GM18511 (cell line): ENCODE measurements around the gene IST1.

Experiments used
- ATAC-seq: cut with Tn5 transposase; IDR thresholded peaks from one replicate; pipeline ENCODE4 v1.9.1; 2021; ENCODE audit warnings: mild to moderate bottlenecking, moderate library complexity; ENCODE audit not compliant: unreplicated experiment

IST1 gene

DNA sequence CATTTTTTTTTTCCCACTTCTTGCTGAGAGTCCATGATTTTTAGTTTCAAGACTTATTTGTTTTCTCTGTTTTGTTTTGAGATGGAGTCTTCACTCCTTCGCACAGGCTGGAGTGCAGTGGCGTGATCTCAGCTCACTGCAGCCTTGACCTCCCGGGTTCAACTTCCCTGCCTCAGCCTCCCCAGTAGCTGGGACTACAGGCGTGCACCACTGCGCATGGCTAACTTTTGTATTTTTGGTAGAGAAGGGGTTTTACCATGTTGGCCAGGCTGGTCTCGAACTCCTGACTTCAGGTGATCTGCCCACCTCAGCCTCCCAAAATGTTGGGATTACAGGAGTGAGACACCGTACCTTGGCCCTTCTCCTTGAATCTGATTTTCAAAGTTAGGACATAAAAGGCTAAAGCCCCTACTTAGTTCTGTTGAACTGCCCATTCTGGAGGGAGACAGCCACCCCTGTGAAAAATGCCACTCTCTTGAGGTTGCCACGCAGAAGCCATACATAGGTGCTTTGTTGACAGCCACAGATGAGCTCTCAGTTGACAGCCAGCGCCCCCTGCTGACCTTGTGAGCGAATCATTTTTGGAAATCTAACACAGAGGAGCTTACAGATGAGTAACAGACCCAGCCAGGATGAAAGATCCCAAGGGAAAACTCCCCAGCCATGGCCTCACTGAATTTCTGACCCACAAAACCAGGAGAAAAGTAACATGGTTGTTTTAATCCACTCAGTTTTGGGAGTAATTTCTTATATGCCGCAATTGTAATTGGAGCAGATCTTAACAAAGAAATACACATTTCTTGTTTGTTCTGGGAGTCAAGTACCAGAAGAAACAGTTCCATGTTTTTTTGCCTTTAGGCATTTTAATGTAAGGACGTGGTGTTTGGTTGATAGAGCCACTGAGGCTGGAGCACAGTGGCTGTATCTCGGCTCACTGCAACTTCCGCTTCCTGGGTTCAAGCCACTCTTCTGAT, 66.0 kb downstream of the IST1 start:
- ATAC-seq, result peak; percentile 82

DNA sequence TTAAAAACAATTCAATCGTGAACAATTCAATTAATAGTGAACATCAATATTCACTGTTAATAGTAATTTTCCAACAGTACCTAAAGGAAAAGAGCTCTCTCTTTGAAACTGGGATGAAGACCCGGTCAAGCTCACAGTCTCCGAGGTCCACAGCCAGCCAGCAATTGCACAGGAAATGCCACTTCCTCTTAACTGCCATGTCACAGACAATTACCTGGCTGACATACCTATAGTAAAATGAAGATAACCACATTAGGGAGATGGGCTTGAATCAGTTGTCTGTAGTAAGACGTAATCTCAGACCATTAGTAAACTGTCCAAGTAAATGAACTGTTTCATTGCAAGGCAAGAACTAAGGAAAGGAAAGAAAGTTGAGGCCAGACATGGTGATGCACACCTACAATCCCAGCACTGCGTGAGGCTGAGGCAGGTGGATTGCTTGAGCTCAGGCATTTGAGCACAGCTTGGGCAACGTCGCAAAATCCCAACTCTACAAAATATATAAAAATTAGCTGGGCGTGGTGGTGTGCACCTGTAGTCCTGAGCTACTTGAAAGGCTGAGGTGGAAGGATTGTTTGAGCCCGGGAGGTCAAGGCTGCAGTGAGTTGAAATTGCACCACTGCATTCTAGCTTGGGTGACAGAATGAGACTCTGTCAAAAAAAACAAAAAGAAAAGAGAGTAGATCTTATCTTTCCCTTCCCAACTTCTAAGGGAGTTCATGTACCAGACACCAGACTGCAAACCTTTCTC, 68.0 kb downstream of the IST1 start:
- ATAC-seq, result no peak

DNA sequence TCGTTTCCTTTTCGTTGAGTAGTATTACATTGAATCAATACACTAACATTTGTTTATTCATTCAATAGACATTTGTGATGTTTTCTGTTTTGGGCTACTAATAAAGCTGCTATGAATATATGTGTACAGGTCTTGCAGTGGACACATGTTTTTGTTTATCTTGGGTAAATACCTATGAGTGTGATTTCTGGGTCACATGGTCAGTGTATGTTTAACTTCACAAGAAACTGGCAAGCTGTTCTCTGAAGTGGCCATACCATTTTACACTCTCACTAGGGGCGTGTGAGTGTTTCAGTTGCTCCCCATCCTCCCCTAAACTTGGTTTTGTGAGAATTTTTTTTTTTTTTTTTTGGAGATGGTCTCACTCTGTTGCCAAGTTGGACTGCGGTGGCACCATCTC, 69.9 kb downstream of the IST1 start:
- ATAC-seq, result no peak

DNA sequence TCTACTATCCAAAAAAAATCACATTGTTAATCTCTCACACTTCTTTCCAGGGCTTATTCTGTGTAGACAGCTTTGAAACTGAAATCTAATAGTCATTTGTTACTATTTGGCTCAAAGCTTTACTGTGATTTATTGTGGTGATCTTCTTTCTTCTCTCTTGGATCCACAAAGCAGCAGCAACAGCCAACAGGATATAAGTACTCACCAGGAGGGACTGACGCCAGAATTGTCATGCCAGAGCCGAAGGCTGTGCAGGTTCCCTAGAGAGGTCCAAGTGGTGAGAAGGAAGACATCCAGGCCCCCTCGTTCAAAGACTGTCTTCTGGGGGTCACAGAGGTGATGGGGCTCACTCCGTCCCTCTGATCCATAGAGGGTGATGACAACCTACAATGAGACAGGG, 71.6 kb downstream of the IST1 start:
- ATAC-seq, result no peak

DNA sequence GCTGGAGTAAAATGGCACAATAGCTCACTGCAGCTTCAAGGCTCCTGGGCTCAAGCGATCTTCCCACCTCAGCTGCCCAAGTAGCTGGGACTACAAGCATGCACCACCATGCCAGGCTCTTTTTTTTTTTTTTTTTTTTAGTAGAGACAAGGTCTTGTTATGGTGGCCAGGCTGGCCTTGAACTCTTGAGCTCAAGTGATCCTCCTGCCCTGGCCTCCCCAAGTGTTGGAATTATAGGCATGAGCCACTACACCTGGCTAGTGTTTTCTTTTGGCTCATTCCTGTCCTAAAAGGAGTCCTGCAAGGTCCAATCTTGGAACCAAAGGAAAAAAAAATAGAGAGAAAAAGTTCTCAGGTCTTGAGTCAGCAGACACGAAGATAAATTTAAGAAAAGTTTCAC, 74.0 kb downstream of the IST1 start:
- ATAC-seq, result no peak

DNA sequence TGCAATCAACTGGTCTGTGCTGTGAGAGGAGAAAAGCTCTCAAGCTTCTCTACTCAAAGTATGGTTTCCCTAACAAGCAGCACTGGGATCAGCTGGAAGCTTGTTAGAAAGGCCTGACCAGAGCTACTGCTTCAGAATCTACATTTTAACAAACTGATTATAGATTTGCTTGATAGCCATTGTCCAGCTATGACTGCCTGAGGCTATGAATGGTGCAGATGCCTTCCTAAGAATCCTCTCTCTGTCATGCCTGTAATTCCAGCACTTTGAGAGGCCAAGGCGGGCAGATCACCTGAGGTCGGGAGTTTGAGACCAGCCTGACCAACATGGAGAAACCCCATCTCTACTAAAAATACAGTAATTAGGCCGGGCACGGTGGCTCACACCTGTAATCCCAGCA, 76.2 kb downstream of the IST1 start:
- ATAC-seq, result no peak

DNA sequence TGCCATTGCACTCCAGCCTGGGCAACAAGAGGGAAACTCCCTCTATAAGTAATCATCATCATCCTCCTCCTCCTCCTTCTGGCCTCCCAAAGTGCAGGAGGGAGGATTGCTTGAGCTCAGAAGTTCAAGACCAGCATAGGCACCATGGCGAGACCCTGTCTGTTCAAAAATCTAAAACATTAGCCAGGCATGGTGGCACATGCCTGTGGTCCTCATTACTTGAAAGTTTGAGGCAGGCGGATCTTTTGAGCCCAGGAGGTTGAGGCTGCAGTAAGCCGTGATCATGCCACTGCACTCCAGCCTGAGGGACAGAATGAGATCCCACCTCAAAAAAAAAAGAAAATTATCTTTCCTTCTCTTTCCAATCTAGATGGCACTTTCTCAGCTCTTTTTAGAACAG, 77.0 kb downstream of the IST1 start:
- ATAC-seq, result no peak

DNA sequence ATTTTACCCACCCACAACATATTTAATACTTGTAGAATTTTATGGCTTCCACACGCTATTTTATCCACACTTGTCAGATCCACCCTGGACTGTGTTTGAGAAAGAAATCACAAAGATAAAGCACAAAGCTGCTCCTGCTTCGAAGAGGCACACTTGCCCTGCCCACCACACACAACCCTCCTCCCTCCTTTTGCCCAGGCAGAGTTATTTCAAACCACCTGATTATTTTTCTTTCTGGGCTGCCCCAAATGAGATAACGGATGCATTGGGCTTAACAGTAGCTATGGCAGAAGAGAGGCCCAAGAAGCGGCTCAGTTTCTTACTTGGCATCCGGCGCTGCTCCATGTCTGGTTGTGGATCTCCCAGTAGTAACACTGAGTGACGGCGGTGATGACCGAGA, 77.7 kb downstream of the IST1 start:
- no peak for ATAC-seq

DNA sequence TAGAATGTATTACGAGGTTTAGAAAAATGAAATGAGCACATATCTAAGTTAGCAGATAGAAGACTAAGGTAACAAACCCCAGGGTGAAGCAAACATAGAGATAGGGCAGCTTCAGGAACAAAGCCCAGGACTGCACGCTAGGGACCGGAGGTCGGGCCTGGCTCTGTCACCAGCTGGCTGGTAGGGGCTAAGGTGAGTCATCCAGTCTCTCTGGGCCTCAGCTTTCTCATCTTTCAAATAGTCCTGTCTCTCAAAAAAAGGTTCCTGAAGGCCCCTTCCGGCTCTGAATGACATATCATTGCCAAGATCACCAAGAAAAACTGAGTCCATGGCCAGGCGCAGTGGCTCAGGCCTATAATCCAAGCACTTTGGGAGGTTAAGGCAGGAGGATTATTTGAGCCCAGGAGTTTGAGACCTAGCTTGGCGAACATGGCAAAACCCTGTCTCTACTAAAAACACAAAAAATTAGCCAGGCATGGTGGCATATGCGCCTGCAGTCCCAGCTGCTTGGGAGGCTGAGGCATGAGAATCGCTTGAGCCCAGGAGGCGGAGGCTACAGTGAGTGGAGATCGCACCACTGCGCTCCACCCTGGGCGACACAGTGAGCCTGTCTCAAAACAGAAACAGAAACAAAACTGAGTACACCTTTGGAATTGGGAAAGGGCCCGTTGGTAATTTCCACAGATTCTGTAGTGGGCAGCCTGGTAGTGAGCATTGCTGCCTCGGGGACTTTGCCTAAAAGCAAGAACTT, 78.9 kb downstream of the IST1 start:
- no peak for ATAC-seq
